Gastrocnemius medialis (tissue), 4 donors: ENCODE data around the gene UBE3C. TPM values are rescaled to one million over a fixed set of nuclear protein-coding genes. Genes with fewer than 3 reads are reported as not detected.
"Not testable (repeated sequence)": the region's sequence is repeated elsewhere in the genome, so short reads cannot be mapped to it uniquely, and the experiment has no call there.

Experiments
- ATAC-seq, 2 donors: fragments of 150-250 bp; one replicate each; pipeline ENCODE4 v1.9.1; 2016
- DNase-seq, 2 donors: peaks; one replicate each; pipeline ENCODE4 v3.0.0-alpha.2; 2019
- H3K27ac ChIP-seq, 4 donors: fragments of 200-600 bp; sonication (generic); 1 replicate in 1 of 4; 2 replicates in 3 of 4; pipeline ENCODE4 v1.5.1; 2016 to 2018; ENCODE audit warnings: mild to moderate bottlenecking in 2 of 4, moderate library complexity in 1 of 4
- H3K27me3 ChIP-seq, 3 donors: fragments of 200-600 bp; sonication (generic) in 2 of 3; 1 replicate in 1 of 3; 2 replicates in 2 of 3; pipeline versions ENCODE4 v1.5.1 to v1.6.0; 2016 to 2019; ENCODE audit warnings: mild to moderate bottlenecking in 1 of 3, moderate library complexity in 1 of 3
- H3K36me3 ChIP-seq, 2 donors: fragments of 200-600 bp; sonication (generic) in 1 of 2; one replicate each; pipeline ENCODE4 v1.5.1; 2017 to 2018
- H3K4me1 ChIP-seq, 2 donors: fragments of 200-600 bp; sonication (generic) in 1 of 2; one replicate each; pipeline ENCODE4 v1.5.1; 2016 to 2017; ENCODE audit warnings: mild to moderate bottlenecking in 2 of 2
- H3K4me3 ChIP-seq, 4 donors: fragments of 200-600 bp; sonication (generic) in 3 of 4; 1 replicate in 1 of 4; 2 replicates in 3 of 4; pipeline ENCODE4 v1.5.1; 2016 to 2019; ENCODE audit warnings: mild to moderate bottlenecking in 2 of 4
- H3K9me3 ChIP-seq, 3 donors: fragments of 200-600 bp; sonication (generic) in 2 of 3; 1 replicate in 1 of 3; 2 replicates in 2 of 3; pipeline ENCODE4 v1.5.1; 2016 to 2019
- CTCF ChIP-seq, 5 experiments: fragments of 450-650 bp in 3 of 5; fragments of 200-600 bp in 2 of 5; sonication (generic) in 2 of 5; IDR thresholded peaks in 4 of 5; conservative IDR thresholded peaks in 1 of 5; 1 replicate in 4 of 5; 2 replicates in 1 of 5; pipeline ENCODE4 v1.5.1; 2016 to 2019; ENCODE audit warnings: antibody characterized with exemption in 5 of 5, mild to moderate bottlenecking in 3 of 5, moderate library complexity in 3 of 5
- POLR2A ChIP-seq, 2 donors: fragments of 450-650 bp; IDR thresholded peaks; one replicate each; pipeline ENCODE4 v1.6.1; 2017; ENCODE audit warnings: antibody characterized with exemption in 2 of 2, mild to moderate bottlenecking in 2 of 2, moderate library complexity in 2 of 2
- in situ Hi-C, 4 donors: fragments of 200-750 bp; cut with MboI; loops; one replicate each; pipeline versions ENCODE4 v1.15.0 to v1.8.0; 2017; ENCODE audit warnings: low sequenced_read_pairs in 4 of 4
- intact Hi-C: fragments of 100-400 bp; cut with DNase I; formaldehyde crosslinking; loops from one replicate; pipeline ENCODE4 v1.15.1; 2023; ENCODE audit warnings: low total_unique reads
- total RNA-seq, 4 donors: library from RNA; depleted of rRNA; stranded (reverse); fragments of >200 nt; gene quantifications; one replicate each; pipeline versions ENCODE4 v1.1.0 to v1.2.3, GENCODE V29; 2016

UBE3C gene
- total RNA-seq, 4 donors from 2014 or later: 64.4 to 123 (median 76.3) TPM

- in situ Hi-C loops (no loop called here), intact Hi-C loops (no loop called here)
- Histone ChIP-seq H3K36me3 (peaks cover 0 to 23% of the 10 kb centered on the region in 2 donors), H3K4me3 (no peak overlapping the region), H3K27me3 (no peaks in the 10 kb centered on the region), H3K27ac (no peak overlapping the region), H3K9me3 (no peaks in the 10 kb centered on the region), H3K4me1 (no peaks in the 10 kb centered on the region)
- ATAC-seq (no peak), DNase-seq (no peak)
- TF ChIP-seq POLR2A (IDR thresholded peaks at IDR 0.05) (no peak), CTCF (IDR thresholded peaks at IDR 0.05 in 4 of 5, conservative IDR thresholded peaks at IDR 0.05 in 1 of 5) (no peak)
Measured at GRCh38 chr7:157244516-157245294, 106.0 kb downstream of the UBE3C start.

- no peak for ATAC-seq
- no peaks in the 10 kb centered on the region for H3K4me1 ChIP-seq
- no peaks in the 10 kb centered on the region for H3K27me3 ChIP-seq
- H3K9me3 ChIP-seq: no peaks in the 10 kb centered on the region
- no peak for DNase-seq
- TF ChIP-seq CTCF (IDR thresholded peaks at IDR 0.05 in 4 of 5, conservative IDR thresholded peaks at IDR 0.05 in 1 of 5) (no peak), POLR2A (IDR thresholded peaks at IDR 0.05) (no peak)
- in situ Hi-C loops (no loop called here), intact Hi-C loops (no loop called here)
- peaks cover 0 to 26% of the 10 kb centered on the region in 2 donors for H3K36me3 ChIP-seq
- H3K27ac ChIP-seq: no peak overlapping the region
- H3K4me3 ChIP-seq: no peak overlapping the region
Measured at GRCh38 chr7:157246052-157246451, 107.3 kb downstream of the UBE3C start.

GRCh38 chr7:157248659-157249058 is 109.9 kb downstream of the UBE3C start:
- H3K4me3 ChIP-seq: no peak overlapping the region
- no peaks in the 10 kb centered on the region for H3K4me1 ChIP-seq
- intact Hi-C loops: no loop called here
- H3K9me3 ChIP-seq: no peaks in the 10 kb centered on the region
- no peaks in the 10 kb centered on the region for H3K27me3 ChIP-seq
- no peak for ATAC-seq
- H3K36me3 ChIP-seq: peaks cover 0 to 20% of the 10 kb centered on the region in 2 donors
- no peak for DNase-seq
- TF ChIP-seq POLR2A (IDR thresholded peaks at IDR 0.05): no peak
- TF ChIP-seq CTCF (IDR thresholded peaks at IDR 0.05 in 4 of 5, conservative IDR thresholded peaks at IDR 0.05 in 1 of 5): no peak
- H3K27ac ChIP-seq: no peak overlapping the region
- in situ Hi-C loops: no loop called here

- Histone ChIP-seq H3K36me3 (peaks cover 2 to 35% of the 10 kb centered on the region in 2 donors), H3K4me1 (no peaks in the 10 kb centered on the region), H3K27me3 (no peaks in the 10 kb centered on the region), H3K9me3 (no peaks in the 10 kb centered on the region), H3K4me3 (no peak overlapping the region), H3K27ac (no peak overlapping the region)
- DNase-seq (no peak), ATAC-seq (peak in 1 of 2 donors; percentile 74)
- TF ChIP-seq CTCF (IDR thresholded peaks at IDR 0.05 in 4 of 5, conservative IDR thresholded peaks at IDR 0.05 in 1 of 5) (peak; percentile 39 to 75 (median 53)), POLR2A (IDR thresholded peaks at IDR 0.05) (no peak)
- intact Hi-C loops: loop anchor here (5.0 kb wide), 2 partner anchors 98 to 157 kb away; no protein-coding TSS in a partner anchor
- in situ Hi-C loops: loop anchor here (10.0 to 25.0 kb wide), 3 partner anchors 106 to 288 kb away; no protein-coding TSS in a partner anchor
Measured at GRCh38 chr7:157250605-157251228, 112.0 kb downstream of the UBE3C start.

GRCh38 chr7:157251817-157252216 is 113.1 kb downstream of the UBE3C start:
- DNase-seq, ATAC-seq, H3K27me3 ChIP-seq, H3K9me3 ChIP-seq, H3K4me1 ChIP-seq, H3K27ac ChIP-seq, H3K4me3 ChIP-seq: not testable (repeated sequence)
- intact Hi-C loops (loop anchor here (5.0 kb wide), 2 partner anchors 100 to 155 kb away; no protein-coding TSS in a partner anchor), in situ Hi-C loops (loop anchor here (10.0 to 25.0 kb wide), 3 partner anchors 107 to 290 kb away; no protein-coding TSS in a partner anchor)
- peaks cover 3 to 46% of the 10 kb centered on the region in 2 donors for H3K36me3 ChIP-seq
